MCF 10A (cell line): Measurements from ENCODE around the gene SAMD14. TPM values are rescaled to one million over a fixed set of nuclear protein-coding genes. Genes with fewer than 3 reads are reported as not detected.

Experiments used
- BruUV-seq: library from RNA; stranded (reverse); fragments of 400-500 nt; replicated peaks from 2 replicates; lab custom pipeline; 2021; lab: Mats Ljungman, UMichigan
- CTCF ChIA-PET: fragments of 300-600 bp; sonication (Branson Sonifier 250); formaldehyde crosslinking; extraction: SDS; loops from one replicate; lab custom pipeline; 2021; ENCODE audit warnings: antibody characterized with exemption, inconsistent platforms; lab: Yijun Ruan, JAX
- POLR2A ChIA-PET: fragments of 300-600, 350-650 bp; sonication (Branson Sonifier 250); formaldehyde crosslinking; extraction: SDS; loops from one replicate; lab custom pipeline; 2020; ENCODE audit warnings: antibody characterized with exemption, inconsistent platforms; lab: Yijun Ruan, JAX
- DNase-seq: peaks from one replicate; pipeline ENCODE4 v3.0.0-alpha.2; 2018; ENCODE audit not compliant: unreplicated experiment
- H3K27ac Mint-ChIP-seq: one replicate; pipeline ENCODE4 v1.8.0; 2022; ENCODE audit warnings: mild to moderate bottlenecking, low read depth, mixed read lengths; ENCODE audit not compliant: unreplicated experiment
- H3K27me3 Mint-ChIP-seq: one replicate; pipeline ENCODE4 v1.8.0; 2022; ENCODE audit warnings: mixed read lengths; ENCODE audit not compliant: insufficient read depth, unreplicated experiment
- H3K36me3 Mint-ChIP-seq: one replicate; pipeline ENCODE4 v1.8.0; 2022; ENCODE audit warnings: mild to moderate bottlenecking, moderate library complexity, mixed read lengths; ENCODE audit not compliant: insufficient read depth, unreplicated experiment
- H3K4me1 Mint-ChIP-seq: one replicate; pipeline ENCODE4 v1.8.0; 2022; ENCODE audit warnings: mixed read lengths; ENCODE audit not compliant: insufficient read depth, unreplicated experiment
- H3K4me3 Mint-ChIP-seq: one replicate; pipeline ENCODE4 v1.8.0; 2022; ENCODE audit warnings: mild to moderate bottlenecking, moderate library complexity, mixed read lengths; ENCODE audit not compliant: unreplicated experiment
- H3K9me3 Mint-ChIP-seq: one replicate; pipeline ENCODE4 v1.8.0; 2022; ENCODE audit warnings: mixed read lengths; ENCODE audit not compliant: unreplicated experiment
- CTCF ChIP-seq: fragments of 200-600 bp; IDR thresholded peaks from one replicate; pipeline ENCODE4 v1.8.0; 2022; ENCODE audit warnings: antibody characterized with exemption, mild to moderate bottlenecking; ENCODE audit not compliant: unreplicated experiment
- intact Hi-C: fragments of 100-400 bp; cut with micrococcal nuclease; formaldehyde crosslinking; loops from 2 replicates; pipeline ENCODE4 v1.14.1; 2022
- total RNA-seq: library from RNA; stranded (reverse); gene quantifications from 2 replicates; pipeline ENCODE4 v1.2.3, GENCODE V29; 2022

The SAMD14 gene
- total RNA-seq, 1 experiment from 2014 or later = 0.09 TPM

- H3K9me3 Mint-ChIP-seq = no peaks in the 10 kb centered on the region
- peak overlapping the region; percentile 25 for H3K4me3 Mint-ChIP-seq
- POLR2A ChIA-PET = interaction anchor here (0.6 kb wide), 1 partner anchor 15 kb away, joined by 3 read pairs; no protein-coding TSS in a partner anchor
Observed at GRCh38 chr17:50145532-50146229, 15.7 kb upstream of the SAMD14 start.

GRCh38 chr17:50144845-50145531, 15.0 kb upstream of the SAMD14 start:
- no TSS peak for BruUV-seq
- H3K36me3 Mint-ChIP-seq = peaks cover 37% of the 10 kb centered on the region
- H3K27me3 Mint-ChIP-seq = no peaks in the 10 kb centered on the region
- H3K9me3 Mint-ChIP-seq = no peaks in the 10 kb centered on the region
- peak overlapping the region; percentile 31 for H3K27ac Mint-ChIP-seq
- DNase-seq = peak; percentile 72
- peak overlapping the region; percentile 25 for H3K4me3 Mint-ChIP-seq
- CTCF ChIA-PET = interaction anchor here (0.8 to 2.1 kb wide), 4 partner anchors 16 to 152 kb away, joined by 3 to 10 read pairs (median 8); no protein-coding TSS in a partner anchor
- TF ChIP-seq CTCF = no peak
- intact Hi-C loops = no loop called here
- H3K4me1 Mint-ChIP-seq = peaks cover 38% of the 10 kb centered on the region
- POLR2A ChIA-PET = interaction anchor here (0.6 kb wide), 1 partner anchor 15 kb away, joined by 3 read pairs; no protein-coding TSS in a partner anchor

More at GRCh38 chr17:50145532-50146229, 15.7 kb upstream of the SAMD14 start:
- H3K36me3 Mint-ChIP-seq = peaks cover 31% of the 10 kb centered on the region
- intact Hi-C loops = no loop called here
- BruUV-seq = no TSS peak
- H3K27ac Mint-ChIP-seq = peak overlapping the region; percentile 31
- CTCF ChIA-PET = interaction anchor here (0.6 to 2.1 kb wide), 7 partner anchors 16 to 151 kb away, joined by 3 to 10 read pairs (median 7); no protein-coding TSS in a partner anchor
- no peak for DNase-seq
- no peaks in the 10 kb centered on the region for H3K27me3 Mint-ChIP-seq
- H3K4me1 Mint-ChIP-seq = peaks cover 38% of the 10 kb centered on the region
- no peak for TF ChIP-seq CTCF

GRCh38 chr17:50144355-50144754, 14.4 kb upstream of the SAMD14 start:
- Mint-ChIP-seq H3K4me1 (peaks cover 38% of the 10 kb centered on the region), H3K36me3 (peaks cover 43% of the 10 kb centered on the region), H3K4me3 (no peak overlapping the region), H3K27ac (peak overlapping the region; percentile 31), H3K27me3 (no peaks in the 10 kb centered on the region), H3K9me3 (no peaks in the 10 kb centered on the region)
- intact Hi-C loops = no loop called here
- no peak for DNase-seq
- CTCF ChIA-PET = interaction anchor here (0.8 to 2.1 kb wide), 3 partner anchors 37 to 152 kb away, joined by 3 to 10 read pairs (median 7); no protein-coding TSS in a partner anchor
- POLR2A ChIA-PET = no interaction called here
- BruUV-seq = no TSS peak
- no peak for TF ChIP-seq CTCF
